ENCODE measurements around the gene PRTN3.
"Not testable (repeated sequence)": the region's sequence is repeated elsewhere in the genome, so short reads cannot be mapped to it uniquely, and the experiment has no call there.

PRTN3 gene

GRCh38 chr19:868458-869244 is 27.9 kb downstream of the PRTN3 start:
- DNase-seq = no peak

GRCh38 chr19:869245-870177 is 28.7 kb downstream of the PRTN3 start:
- DNase-seq = no peak

GRCh38 chr19:870314-870713 is 29.5 kb downstream of the PRTN3 start:
- DNase-seq = no peak

- DNase-seq = no peak
Observed at GRCh38 chr19:870963-871401, 30.2 kb downstream of the PRTN3 start.

GRCh38 chr19:871446-872265 is 30.9 kb downstream of the PRTN3 start:
- no peak for DNase-seq

- DNase-seq = no peak
Observed at GRCh38 chr19:872266-872951, 31.6 kb downstream of the PRTN3 start.

GRCh38 chr19:873084-873483 is 32.3 kb downstream of the PRTN3 start:
- no peak for DNase-seq

- DNase-seq = no peak
Observed at GRCh38 chr19:873561-874041, 32.8 kb downstream of the PRTN3 start.

- DNase-seq = no peak
Observed at GRCh38 chr19:875265-875879, 34.6 kb downstream of the PRTN3 start.

- DNase-seq = no peak
Observed at GRCh38 chr19:876089-876488, 35.3 kb downstream of the PRTN3 start.

- DNase-seq = no peak
Observed at GRCh38 chr19:876780-877314, 36.0 kb downstream of the PRTN3 start.

- DNase-seq = not testable (repeated sequence)
Observed at GRCh38 chr19:877992-878660, 37.3 kb downstream of the PRTN3 start.

- not testable (repeated sequence) for DNase-seq
Observed at GRCh38 chr19:878751-879561, 38.2 kb downstream of the PRTN3 start.

- no peak for DNase-seq
Observed at GRCh38 chr19:879711-880438, 39.1 kb downstream of the PRTN3 start.

- DNase-seq = no peak
Observed at GRCh38 chr19:881385-882071, 40.7 kb downstream of the PRTN3 start.

GRCh38 chr19:882871-883497 is 42.2 kb downstream of the PRTN3 start:
- no peak for DNase-seq

- DNase-seq = no peak
Observed at GRCh38 chr19:883661-884211, 42.9 kb downstream of the PRTN3 start.

All from kidney glomerular epithelial cell (primary cell).